Adrenal gland (tissue), 12 donors: ENCODE measurements around the gene CHST11. TPM values are rescaled to one million over a fixed set of nuclear protein-coding genes. Genes with fewer than 3 reads are reported as not detected.

ENCODE experiments used
- DNase-seq, 7 donors: peaks; one replicate each; pipeline ENCODE4 v3.0.0-alpha.2; 2019 to 2020
- H3K27ac ChIP-seq, 5 donors: fragments of 200-600 bp; sonication (generic) in 4 of 5; 1 replicate in 3 of 5; 2 replicates in 2 of 5; pipeline versions ENCODE4 v1.5.1 to v1.8.0; 2016 to 2020; ENCODE audit warnings: mild to moderate bottlenecking in 1 of 5
- H3K27me3 ChIP-seq: fragments of 200-600 bp; 2 replicates; pipeline ENCODE4 v1.8.0; 2021
- H3K36me3 ChIP-seq, 2 donors: fragments of 200-600 bp; replicated peaks in 1 of 2; 1 replicate in 1 of 2; 2 replicates in 1 of 2; pipeline versions ENCODE4 v1.5.1 to v1.8.0; 2018 to 2022
- H3K4me1 ChIP-seq, 2 donors: fragments of 200-600 bp; replicated peaks in 1 of 2; 1 replicate in 1 of 2; 2 replicates in 1 of 2; pipeline versions ENCODE4 v1.5.1 to v1.8.0; 2018 to 2021
- H3K4me3 ChIP-seq, 4 donors: fragments of 200-600 bp; sonication (generic) in 3 of 4; one replicate each; pipeline ENCODE4 v1.5.1; 2016 to 2018
- H3K9me3 ChIP-seq, 3 donors: fragments of 200-600 bp; sonication (generic) in 1 of 3; replicated peaks in 1 of 3; 1 replicate in 2 of 3; 2 replicates in 1 of 3; pipeline versions ENCODE4 v1.5.1 to v1.8.0; 2016 to 2021
- POLR2A ChIP-seq, 2 donors: fragments of 450-650 bp; IDR thresholded peaks; one replicate each; pipeline ENCODE4 v1.6.1; 2017; ENCODE audit warnings: antibody characterized with exemption in 2 of 2, mild to moderate bottlenecking in 2 of 2, moderate library complexity in 1 of 2
- WGBS, 4 donors: extraction: QIAGEN DNeasy Blood & Tissue Kit in 2 of 4; methylation state at CpG; one replicate each; pipeline versions ENCODE4 v1.1.5 to v1.1.7; 2013 to 2017; 5-methylcytosine and 5-hydroxymethylcytosine counted together
- intact Hi-C, 2 donors: fragments of 100-400 bp; cut with DNase I; formaldehyde crosslinking; loops; one replicate each; pipeline versions ENCODE4 v1.14.1 to v1.15.0; 2022 to 2023
- polyA plus RNA-seq, 3 donors: library from polyadenylated mRNA; stranded (reverse); fragments of 200-250 nt in 2 of 3; fragments of 350-450 nt in 1 of 3; fragmentation: Illumina TruSeq in 1 of 3; extraction: RNeasy Lipid Tissue Mini Kit (QIAGEN cat#74804) in 1 of 3; gene quantifications; one replicate each; pipeline ENCODE4 v1.2.3, GENCODE V29; 2013 to 2014
- total RNA-seq, 9 donors: library from RNA; depleted of rRNA in 4 of 9; stranded (reverse); fragments of >200 nt in 4 of 9; fragments of 120-200 nt in 1 of 9; fragmentation: NEBNext Ultra II Directional in 1 of 9; extraction: Animal tissue kit (Norgen Biotek cat#: 25700) in 1 of 9; gene quantifications; one replicate each; pipeline versions ENCODE4 v1.1.0 to v1.2.4, GENCODE V29; 2013 to 2023
- TF ChIP-seq, protein P1 (sequence below), 6 experiments: fragments of 450-650 bp in 4 of 6; fragments of 200-600 bp in 2 of 6; sonication (generic) in 1 of 6; IDR thresholded peaks; 1 replicate in 5 of 6; 2 replicates in 1 of 6; pipeline versions ENCODE4 v1.5.1 to v1.8.0; 2016 to 2021; ENCODE audit warnings: antibody characterized with exemption in 6 of 6, mild to moderate bottlenecking in 2 of 6, moderate library complexity in 1 of 6
- donor health status: healthy with polysubstance abuse.
- donor health status: Bipolar disorder and iron deficiency.
- donor health status: DM: yes; HTN: yes; CAD: no.
- donor health status: DM: no; HTN: no; CAD: no.
- donor health status: DM: no; HTN: no; CAD: no.
- donor health status: DM: yes; HTN: yes; CAD: no.

Gene CHST11
- total and polyA plus RNA-seq, 12 donors = 6.2 to 95.1 (median 29.8) TPM

DNA sequence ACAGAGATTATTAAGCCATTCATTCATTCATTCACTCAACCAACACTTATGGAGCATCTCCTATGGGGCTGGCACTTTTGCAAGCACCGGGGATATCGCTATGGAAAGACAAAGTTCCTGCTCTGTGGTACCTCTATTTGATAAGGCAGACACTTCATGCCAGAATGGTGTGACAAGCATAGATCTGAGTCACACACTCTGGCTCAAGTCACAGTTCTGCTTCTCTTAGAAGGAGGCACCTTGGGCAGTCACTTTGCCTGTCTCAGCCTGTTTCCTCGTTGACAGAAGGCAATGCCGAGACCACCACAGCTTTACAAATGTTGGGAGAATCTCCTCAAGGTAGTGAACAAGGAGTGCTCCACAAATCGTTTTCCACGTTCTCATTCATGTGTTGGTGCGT lies 296.1 kb downstream of the CHST11 start:
- TF ChIP-seq, protein P1, sequence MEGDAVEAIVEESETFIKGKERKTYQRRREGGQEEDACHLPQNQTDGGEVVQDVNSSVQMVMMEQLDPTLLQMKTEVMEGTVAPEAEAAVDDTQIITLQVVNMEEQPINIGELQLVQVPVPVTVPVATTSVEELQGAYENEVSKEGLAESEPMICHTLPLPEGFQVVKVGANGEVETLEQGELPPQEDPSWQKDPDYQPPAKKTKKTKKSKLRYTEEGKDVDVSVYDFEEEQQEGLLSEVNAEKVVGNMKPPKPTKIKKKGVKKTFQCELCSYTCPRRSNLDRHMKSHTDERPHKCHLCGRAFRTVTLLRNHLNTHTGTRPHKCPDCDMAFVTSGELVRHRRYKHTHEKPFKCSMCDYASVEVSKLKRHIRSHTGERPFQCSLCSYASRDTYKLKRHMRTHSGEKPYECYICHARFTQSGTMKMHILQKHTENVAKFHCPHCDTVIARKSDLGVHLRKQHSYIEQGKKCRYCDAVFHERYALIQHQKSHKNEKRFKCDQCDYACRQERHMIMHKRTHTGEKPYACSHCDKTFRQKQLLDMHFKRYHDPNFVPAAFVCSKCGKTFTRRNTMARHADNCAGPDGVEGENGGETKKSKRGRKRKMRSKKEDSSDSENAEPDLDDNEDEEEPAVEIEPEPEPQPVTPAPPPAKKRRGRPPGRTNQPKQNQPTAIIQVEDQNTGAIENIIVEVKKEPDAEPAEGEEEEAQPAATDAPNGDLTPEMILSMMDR (IDR thresholded peaks at IDR 0.05) = no peak
- TF ChIP-seq POLR2A (IDR thresholded peaks at IDR 0.05) = no peak
- no peak overlapping the region for H3K4me3 ChIP-seq
- DNase-seq = no peak
- no peak overlapping the region for H3K27ac ChIP-seq
- intact Hi-C loops = no loop called here
- peaks cover 0 to 5% of the 10 kb centered on the region in 2 donors for H3K36me3 ChIP-seq
- no peaks in the 10 kb centered on the region for H3K9me3 ChIP-seq
- no peaks in the 10 kb centered on the region for H3K27me3 ChIP-seq
- H3K4me1 ChIP-seq = peaks cover 0 to 12% of the 10 kb centered on the region in 2 donors
- WGBS, 4 donors = 90 to 96% (median 93%) methylated on average over 7 of the region's 7 CpGs

DNA sequence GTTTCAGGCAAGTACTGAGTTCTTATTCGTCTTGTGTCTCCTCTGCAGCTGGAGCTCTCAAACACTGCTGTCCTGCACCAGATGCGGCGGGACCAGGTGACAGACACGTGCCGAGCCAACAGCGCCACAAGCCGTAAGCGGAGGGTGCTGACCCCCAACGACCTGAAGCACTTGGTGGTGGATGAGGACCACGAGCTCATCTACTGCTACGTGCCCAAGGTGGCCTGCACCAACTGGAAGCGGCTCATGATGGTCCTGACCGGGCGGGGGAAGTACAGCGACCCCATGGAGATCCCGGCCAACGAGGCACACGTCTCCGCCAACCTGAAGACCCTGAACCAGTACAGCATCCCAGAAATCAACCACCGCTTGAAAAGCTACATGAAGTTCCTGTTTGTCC lies 300.2 kb downstream of the CHST11 start:
- WGBS, 4 donors = 92 to 98% (median 98%) methylated on average over 7 to 20 of the region's 20 CpGs
- Histone ChIP-seq H3K27me3 (no peaks in the 10 kb centered on the region), H3K36me3 (peaks cover 0 to 5% of the 10 kb centered on the region in 2 donors), H3K4me3 (no peak overlapping the region), H3K27ac (no peak overlapping the region), H3K4me1 (no peaks in the 10 kb centered on the region), H3K9me3 (no peaks in the 10 kb centered on the region)
- intact Hi-C loops = no loop called here
- TF ChIP-seq POLR2A (IDR thresholded peaks at IDR 0.05) = no peak
- TF ChIP-seq, protein P1 (IDR thresholded peaks at IDR 0.05) = no peak
- no peak for DNase-seq

DNA sequence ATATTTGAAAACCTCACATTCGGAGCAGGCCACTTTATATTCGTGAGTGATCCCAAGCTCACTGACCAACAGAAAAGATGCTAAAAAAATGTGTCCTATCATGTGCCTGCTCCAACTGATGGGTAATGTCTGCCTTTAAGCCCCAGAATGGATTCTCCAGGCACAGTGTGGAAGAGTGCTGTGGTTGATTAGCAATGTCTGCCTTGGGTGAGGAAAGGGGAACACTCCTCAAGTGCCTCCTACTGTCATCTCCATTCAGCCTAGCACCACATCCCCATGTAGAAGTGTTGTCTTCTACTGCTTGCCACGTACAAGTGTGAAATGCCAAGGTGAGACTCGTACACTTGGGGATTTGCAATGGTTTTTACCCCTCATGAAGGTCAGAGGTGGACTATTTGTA lies 302.0 kb downstream of the CHST11 start:
- Histone ChIP-seq H3K27ac (no peak overlapping the region), H3K4me1 (no peaks in the 10 kb centered on the region), H3K4me3 (no peak overlapping the region), H3K36me3 (peaks cover 0 to 5% of the 10 kb centered on the region in 2 donors), H3K9me3 (no peaks in the 10 kb centered on the region), H3K27me3 (no peaks in the 10 kb centered on the region)
- DNase-seq = no peak
- TF ChIP-seq POLR2A (IDR thresholded peaks at IDR 0.05) = no peak
- TF ChIP-seq, protein P1 (IDR thresholded peaks at IDR 0.05) = no peak
- 86 to 100% (median 96%) methylated on average over 4 of the region's 4 CpGs for WGBS, 4 donors
- intact Hi-C loops = no loop called here

DNA sequence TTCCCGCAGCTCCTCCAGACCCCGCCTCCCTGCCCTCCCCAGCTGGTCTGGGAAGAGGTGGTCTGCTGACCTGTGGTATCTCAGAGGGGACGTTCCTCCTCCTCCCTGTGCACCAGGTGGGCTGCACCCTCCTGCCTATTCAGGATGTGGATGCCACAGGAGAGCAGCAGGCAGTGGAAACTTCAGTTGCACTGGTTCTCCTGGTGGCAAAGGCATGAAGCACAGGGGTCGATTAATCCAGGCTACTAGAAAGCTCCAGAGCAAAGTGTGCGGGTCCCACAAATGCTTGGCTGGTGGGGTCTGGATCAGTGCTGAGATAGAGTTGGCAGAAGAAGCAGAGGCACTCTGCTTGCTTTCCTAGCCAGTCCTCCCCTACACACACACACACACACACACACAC lies 304.3 kb downstream of the CHST11 start:
- no peaks in the 10 kb centered on the region for H3K4me1 ChIP-seq
- no peak for DNase-seq
- H3K36me3 ChIP-seq = peaks cover 0 to 5% of the 10 kb centered on the region in 2 donors
- no peak overlapping the region for H3K4me3 ChIP-seq
- no peaks in the 10 kb centered on the region for H3K9me3 ChIP-seq
- H3K27me3 ChIP-seq = no peaks in the 10 kb centered on the region
- H3K27ac ChIP-seq = no peak overlapping the region
- intact Hi-C loops = no loop called here
- no peak for TF ChIP-seq POLR2A (IDR thresholded peaks at IDR 0.05)
- TF ChIP-seq, protein P1 (IDR thresholded peaks at IDR 0.05) = no peak
- WGBS, 4 donors = 65 to 81% (median 75%) methylated on average over 4 to 5 of the region's 5 CpGs
